ENCODE measurements around the gene CCDC150.

DNA sequence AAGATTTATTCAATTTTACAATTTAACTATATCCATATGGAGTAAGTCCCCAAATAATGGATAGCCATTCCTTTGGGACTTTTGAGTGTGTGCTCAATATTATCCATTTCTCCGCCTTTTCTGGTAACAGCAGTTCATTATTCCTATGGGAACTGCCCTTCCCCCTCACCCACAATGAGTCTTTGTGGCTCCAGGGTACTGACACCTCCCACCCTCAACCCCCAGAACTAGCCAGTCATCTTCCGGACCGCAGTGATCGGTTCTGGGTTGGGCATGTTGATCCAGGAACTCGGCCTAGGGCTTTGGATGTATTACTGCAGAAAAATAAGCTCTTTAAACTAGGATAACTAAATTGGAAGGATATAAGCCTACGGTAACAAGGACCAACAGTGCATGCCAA, 45.4 kb upstream of the CCDC150 start:
- TF ChIP-seq, protein P1, sequence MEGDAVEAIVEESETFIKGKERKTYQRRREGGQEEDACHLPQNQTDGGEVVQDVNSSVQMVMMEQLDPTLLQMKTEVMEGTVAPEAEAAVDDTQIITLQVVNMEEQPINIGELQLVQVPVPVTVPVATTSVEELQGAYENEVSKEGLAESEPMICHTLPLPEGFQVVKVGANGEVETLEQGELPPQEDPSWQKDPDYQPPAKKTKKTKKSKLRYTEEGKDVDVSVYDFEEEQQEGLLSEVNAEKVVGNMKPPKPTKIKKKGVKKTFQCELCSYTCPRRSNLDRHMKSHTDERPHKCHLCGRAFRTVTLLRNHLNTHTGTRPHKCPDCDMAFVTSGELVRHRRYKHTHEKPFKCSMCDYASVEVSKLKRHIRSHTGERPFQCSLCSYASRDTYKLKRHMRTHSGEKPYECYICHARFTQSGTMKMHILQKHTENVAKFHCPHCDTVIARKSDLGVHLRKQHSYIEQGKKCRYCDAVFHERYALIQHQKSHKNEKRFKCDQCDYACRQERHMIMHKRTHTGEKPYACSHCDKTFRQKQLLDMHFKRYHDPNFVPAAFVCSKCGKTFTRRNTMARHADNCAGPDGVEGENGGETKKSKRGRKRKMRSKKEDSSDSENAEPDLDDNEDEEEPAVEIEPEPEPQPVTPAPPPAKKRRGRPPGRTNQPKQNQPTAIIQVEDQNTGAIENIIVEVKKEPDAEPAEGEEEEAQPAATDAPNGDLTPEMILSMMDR (IDR thresholded peaks at IDR 0.05; ENCODE audit: insufficient read depth, low read length) = no peak
- TF ChIP-seq GABPA (IDR thresholded peaks at IDR 0.05; ENCODE audit: low read depth) (no peak), POLR2AphosphoS5 (IDR thresholded peaks at IDR 0.05; ENCODE audit: low read depth) (no peak)

Data from HL-60 (cell line).